H9 (cell line): ENCODE measurements around the gene NUDT3. TPM values are rescaled to one million over a fixed set of nuclear protein-coding genes. Genes with fewer than 3 reads are reported as not detected.
A peak's percentile ranks its signal among the peaks of the same experiment; 100 is the strongest.

Experiments used
- DNase-seq: peaks from one replicate; pipeline ENCODE4 v3.0.0-alpha.2; 2017
- H2AFZ ChIP-seq: one replicate; pipeline ENCODE4 v1.6.1; 2013; ENCODE audit warnings: mild to moderate bottlenecking, low read length, control low read depth, moderate library complexity
- H2AK5ac ChIP-seq: 2 replicates; pipeline ENCODE4 v1.6.1; 2013; ENCODE audit warnings: low read length, control low read depth, mixed read lengths; ENCODE audit not compliant: insufficient read length
- H2BK120ac ChIP-seq: one replicate; pipeline ENCODE4 v1.6.1; 2013; ENCODE audit warnings: low read depth, mild to moderate bottlenecking, low read length, control low read depth, inconsistent platforms; ENCODE audit not compliant: poor library complexity, severe bottlenecking
- H2BK12ac ChIP-seq: 2 replicates; pipeline ENCODE4 v1.6.1; 2013; ENCODE audit warnings: low read length, control low read depth, mixed read lengths, low read depth; ENCODE audit not compliant: insufficient read length
- H2BK15ac ChIP-seq: 2 replicates; pipeline ENCODE4 v1.6.1; 2013; ENCODE audit warnings: low read depth, low read length, control low read depth
- H2BK20ac ChIP-seq: one replicate; pipeline ENCODE4 v1.6.1; 2013; ENCODE audit warnings: low read depth, mild to moderate bottlenecking, low read length, control low read depth, inconsistent platforms; ENCODE audit not compliant: poor library complexity, severe bottlenecking
- H2BK5ac ChIP-seq: 2 replicates; pipeline ENCODE4 v1.6.1; 2013; ENCODE audit warnings: low read length, control low read depth, mixed read lengths; ENCODE audit not compliant: insufficient read length
- H3K14ac ChIP-seq: 2 replicates; pipeline ENCODE4 v1.6.1; 2013; ENCODE audit warnings: low read length, control low read depth; ENCODE audit not compliant: insufficient read depth
- H3K18ac ChIP-seq: 2 replicates; pipeline ENCODE4 v1.6.1; 2013; ENCODE audit warnings: low read depth, mild to moderate bottlenecking, mixed read lengths, low read length, control low read depth; ENCODE audit not compliant: insufficient read length
- H3K23ac ChIP-seq: 2 replicates; pipeline ENCODE4 v1.6.1; 2013; ENCODE audit warnings: low read length, control low read depth, mixed read lengths, low read depth; ENCODE audit not compliant: insufficient read length
- H3K23me2 ChIP-seq: 2 replicates; pipeline ENCODE4 v1.6.1; 2013; ENCODE audit warnings: low read depth, mild to moderate bottlenecking, mixed read lengths, low read length, control low read depth; ENCODE audit not compliant: insufficient read length, poor library complexity, severe bottlenecking
- H3K27ac ChIP-seq: 2 replicates; pipeline ENCODE4 v1.5.1; 2013; ENCODE audit warnings: low read length, control low read depth, mixed read lengths, low read depth; ENCODE audit not compliant: insufficient read length
- H3K27me3 ChIP-seq: 2 replicates; pipeline ENCODE4 v1.6.1; 2013; ENCODE audit warnings: low read length, control low read depth, inconsistent platforms; ENCODE audit not compliant: insufficient read depth
- H3K4ac ChIP-seq: 2 replicates; pipeline ENCODE4 v1.6.1; 2013; ENCODE audit warnings: low read depth, mild to moderate bottlenecking, control low read depth, inconsistent platforms, low read length, moderate library complexity
- H3K4me1 ChIP-seq: 2 replicates; pipeline ENCODE4 v1.6.1; 2013; ENCODE audit warnings: low read length, control low read depth, inconsistent platforms; ENCODE audit not compliant: insufficient read depth
- H3K4me2 ChIP-seq: 2 replicates; pipeline ENCODE4 v1.6.1; 2013; ENCODE audit warnings: low read length, control low read depth, mixed read lengths; ENCODE audit not compliant: insufficient read length, insufficient read depth
- H3K56ac ChIP-seq: 2 replicates; pipeline ENCODE4 v1.6.1; 2013; ENCODE audit warnings: low read depth, mild to moderate bottlenecking, mixed read lengths, low read length, control low read depth; ENCODE audit not compliant: insufficient read length
- H3K79me1 ChIP-seq: 2 replicates; pipeline ENCODE4 v1.6.1; 2013; ENCODE audit warnings: low read depth, mild to moderate bottlenecking, moderate library complexity, low read length, control low read depth, inconsistent platforms; ENCODE audit not compliant: insufficient read depth, poor library complexity, severe bottlenecking
- H3K79me2 ChIP-seq: 2 replicates; pipeline ENCODE4 v1.6.1; 2013; ENCODE audit warnings: low read length, control low read depth, inconsistent platforms; ENCODE audit not compliant: insufficient read depth
- H3K9ac ChIP-seq: 2 replicates; pipeline ENCODE4 v1.6.1; 2013; ENCODE audit warnings: low read length, control low read depth, mixed read lengths; ENCODE audit not compliant: insufficient read length; ENCODE audit errors: extremely low read depth
- H3K9me3 ChIP-seq: one replicate; pipeline ENCODE4 v1.6.1; 2013; ENCODE audit warnings: low read depth, low read length, inconsistent platforms; ENCODE audit not compliant: control insufficient read depth
- H3T11ph ChIP-seq: one replicate; pipeline ENCODE4 v1.6.1; 2013; ENCODE audit warnings: mild to moderate bottlenecking, low read length, control low read depth, inconsistent platforms
- H4K20me1 ChIP-seq: one replicate; pipeline ENCODE4 v1.6.1; 2013; ENCODE audit not compliant: control insufficient read depth, insufficient read length, insufficient read depth
- H4K5ac ChIP-seq: 2 replicates; pipeline ENCODE4 v1.6.1; 2013; ENCODE audit warnings: low read depth, mild to moderate bottlenecking, mixed read lengths, low read length, control low read depth; ENCODE audit not compliant: insufficient read length
- H4K8ac ChIP-seq: replicated peaks from 2 replicates; pipeline ENCODE4 v1.6.1; 2013; ENCODE audit warnings: low read length, control low read depth, mixed read lengths, low read depth; ENCODE audit not compliant: insufficient read length
- H4K91ac ChIP-seq: 2 replicates; pipeline ENCODE4 v1.6.1; 2013; ENCODE audit warnings: low read depth, mild to moderate bottlenecking, moderate library complexity, mixed read lengths, low read length, control low read depth; ENCODE audit not compliant: insufficient read length
- H3K27ac Mint-ChIP-seq, 3 experiments: 2 replicates in 2 of 3; 3 replicates in 1 of 3; pipeline ENCODE4 v1.8.0; 2020 to 2021; ENCODE audit warnings: mixed read lengths in 3 of 3, mild to moderate bottlenecking in 1 of 3, moderate library complexity in 1 of 3
- H3K27me3 Mint-ChIP-seq: 2 replicates; pipeline ENCODE4 v1.8.0; 2021; ENCODE audit warnings: low read depth, mild to moderate bottlenecking, moderate library complexity, mixed read lengths
- H3K36me3 Mint-ChIP-seq, 3 experiments: 2 replicates in 2 of 3; 3 replicates in 1 of 3; pipeline ENCODE4 v1.8.0; 2020 to 2021; ENCODE audit warnings: low read depth in 3 of 3, mixed read lengths in 3 of 3; ENCODE audit not compliant: insufficient read depth in 1 of 3
- H3K4me1 Mint-ChIP-seq, 2 experiments: 2 replicates each; pipeline ENCODE4 v1.8.0; 2020; ENCODE audit warnings: mixed read lengths in 2 of 2
- H3K4me3 Mint-ChIP-seq, 2 experiments: 2 replicates in 1 of 2; 3 replicates in 1 of 2; pipeline ENCODE4 v1.8.0; 2020 to 2021; ENCODE audit warnings: mild to moderate bottlenecking in 2 of 2, mixed read lengths in 2 of 2, moderate library complexity in 1 of 2
- H3K9me3 Mint-ChIP-seq, 2 experiments: 2 replicates in 1 of 2; 3 replicates in 1 of 2; pipeline ENCODE4 v1.8.0; 2020; ENCODE audit warnings: mild to moderate bottlenecking in 2 of 2, mixed read lengths in 2 of 2, moderate library complexity in 1 of 2
- WGBS: extraction: QIAGEN DNeasy Blood & Tissue Kit; methylation state at CpG from one replicate; pipeline ENCODE4 v1.1.7; 2013; ENCODE audit warnings: missing lambda C conversion rate, low lambda C conversion rate, mixed read lengths; ENCODE audit not compliant: insufficient read length; ENCODE audit errors: extremely low coverage; 5-methylcytosine and 5-hydroxymethylcytosine counted together
- total RNA-seq: library from RNA; stranded (reverse); gene quantifications from 2 replicates; pipeline ENCODE4 v1.2.1, GENCODE V29; 2021
- TF ChIP-seq, protein P1 (sequence below): fragments of 200-600 bp; sonication (generic); conservative IDR thresholded peaks from 3 replicates; pipeline ENCODE4 v1.8.0; 2021; ENCODE audit warnings: antibody characterized with exemption, mild to moderate bottlenecking

NUDT3 gene
- total RNA-seq, 1 experiment from 2014 or later = 23.6 TPM

DNA sequence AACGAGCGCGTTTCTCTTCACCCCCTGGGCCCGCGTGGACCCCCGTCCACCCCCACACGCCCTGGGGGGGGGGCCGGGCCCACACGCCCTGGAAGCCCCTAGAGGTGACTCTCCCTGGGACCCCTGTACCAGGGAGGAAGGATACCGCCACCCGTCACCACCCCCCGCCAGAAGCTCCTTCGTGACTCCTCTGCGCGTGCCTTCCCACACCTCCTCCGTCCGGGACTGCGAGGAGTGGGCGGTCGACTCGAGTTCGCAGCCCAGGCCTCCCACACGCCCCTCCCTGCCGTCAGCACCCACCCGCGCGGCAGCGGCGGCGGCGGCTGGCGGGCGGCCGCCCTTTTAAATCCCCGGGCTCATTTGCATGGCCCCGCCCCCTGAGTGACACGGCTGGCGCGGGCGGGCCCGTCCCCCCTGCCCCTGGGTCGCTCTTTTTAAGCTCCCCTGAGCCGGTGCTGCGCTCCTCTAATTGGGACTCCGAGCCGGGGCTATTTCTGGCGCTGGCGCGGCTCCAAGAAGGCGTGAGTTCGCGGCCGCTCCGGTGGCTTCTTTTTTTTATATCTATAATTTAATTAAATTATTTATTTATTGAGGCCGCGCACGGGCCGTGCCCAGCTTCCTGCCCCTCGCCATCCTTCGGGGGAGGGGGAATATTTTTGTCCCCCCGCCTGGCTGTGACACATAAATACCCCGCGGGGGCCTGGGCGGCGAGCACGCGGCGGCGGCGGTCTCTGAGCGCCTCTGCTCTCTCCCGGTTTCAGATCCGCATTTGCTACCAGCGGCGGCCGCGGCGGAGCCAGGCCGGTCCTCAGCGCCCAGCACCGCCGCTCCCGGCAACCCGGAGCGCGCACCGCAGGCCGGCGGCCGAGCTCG is 155.8 kb downstream of the NUDT3 start, which contains the start of gene HMGA1:
Gene HMGA1, plus strand, starts transcription at position 431 of the 873 bp plus-strand sequence. CDS start 3,908 bp downstream, outside the sequence.
- no peak within 1 kb of the TSS for H2AFZ ChIP-seq
- H4K91ac ChIP-seq = peak within 1 kb of the TSS; percentile 46
- H3K4me2 ChIP-seq = peak within 1 kb of the TSS; percentile 94
- peaks cover 35% of the 10 kb centered on the region; the same call in 1 of the 2 replicates for H3K79me2 ChIP-seq
- H4K20me1 ChIP-seq = no peaks in the 10 kb centered on the region
- H3K4me3 Mint-ChIP-seq = peak within 1 kb of the TSS; percentile 88 to 92
- no peak within 1 kb of the TSS for H2BK12ac ChIP-seq
- no peaks in the 10 kb centered on the region; a peak in 1 of 5 replicates for H3K9me3 Mint-ChIP-seq
- H3K27ac Mint-ChIP-seq = peak within 1 kb of the TSS; percentile 98 to 100 (median 99)
- peak within 1 kb of the TSS; percentile 95 for H3K27ac ChIP-seq
- H3K56ac ChIP-seq = no peak within 1 kb of the TSS
- no CpG with 5 or more reads among the region's 91 CpGs for WGBS
- peak; percentile 83 for DNase-seq
- H3K27me3 Mint-ChIP-seq = no peaks in the 10 kb centered on the region
- no peak within 1 kb of the TSS for H3K23ac ChIP-seq
- peaks cover 16% of the 10 kb centered on the region for H3K23me2 ChIP-seq
- H2AK5ac ChIP-seq = no peak within 1 kb of the TSS
- peaks cover 31 to 36% (median 34%) of the 10 kb centered on the region in 3 experiments for H3K36me3 Mint-ChIP-seq
- no peak within 1 kb of the TSS; the same call in 1 of the 2 replicates for H2BK15ac ChIP-seq
- H3K9me3 ChIP-seq = no peaks in the 10 kb centered on the region
- peak within 1 kb of the TSS; percentile 26; the same call in 1 of the 2 replicates for H3K4ac ChIP-seq
- H3K27me3 ChIP-seq = no peaks in the 10 kb centered on the region
- TF ChIP-seq, protein P1, sequence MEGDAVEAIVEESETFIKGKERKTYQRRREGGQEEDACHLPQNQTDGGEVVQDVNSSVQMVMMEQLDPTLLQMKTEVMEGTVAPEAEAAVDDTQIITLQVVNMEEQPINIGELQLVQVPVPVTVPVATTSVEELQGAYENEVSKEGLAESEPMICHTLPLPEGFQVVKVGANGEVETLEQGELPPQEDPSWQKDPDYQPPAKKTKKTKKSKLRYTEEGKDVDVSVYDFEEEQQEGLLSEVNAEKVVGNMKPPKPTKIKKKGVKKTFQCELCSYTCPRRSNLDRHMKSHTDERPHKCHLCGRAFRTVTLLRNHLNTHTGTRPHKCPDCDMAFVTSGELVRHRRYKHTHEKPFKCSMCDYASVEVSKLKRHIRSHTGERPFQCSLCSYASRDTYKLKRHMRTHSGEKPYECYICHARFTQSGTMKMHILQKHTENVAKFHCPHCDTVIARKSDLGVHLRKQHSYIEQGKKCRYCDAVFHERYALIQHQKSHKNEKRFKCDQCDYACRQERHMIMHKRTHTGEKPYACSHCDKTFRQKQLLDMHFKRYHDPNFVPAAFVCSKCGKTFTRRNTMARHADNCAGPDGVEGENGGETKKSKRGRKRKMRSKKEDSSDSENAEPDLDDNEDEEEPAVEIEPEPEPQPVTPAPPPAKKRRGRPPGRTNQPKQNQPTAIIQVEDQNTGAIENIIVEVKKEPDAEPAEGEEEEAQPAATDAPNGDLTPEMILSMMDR = no peak
- peaks cover 13% of the 10 kb centered on the region for H3K4me1 ChIP-seq
- peak within 1 kb of the TSS; percentile 92 for H3K9ac ChIP-seq
- H2BK120ac ChIP-seq = peak within 1 kb of the TSS; percentile 66
- H2BK5ac ChIP-seq = peak within 1 kb of the TSS; percentile 55
- H3K14ac ChIP-seq = peak within 1 kb of the TSS; percentile 88
- peaks cover 28 to 57% of the 10 kb centered on the region in 2 experiments for H3K4me1 Mint-ChIP-seq
- H3K79me1 ChIP-seq = peaks cover 6% of the 10 kb centered on the region
- H3K18ac ChIP-seq = peak within 1 kb of the TSS; percentile 81
- no peak within 1 kb of the TSS for H4K8ac ChIP-seq
- H3T11ph ChIP-seq = no peak within 1 kb of the TSS
- H2BK20ac ChIP-seq = no peak within 1 kb of the TSS
- H4K5ac ChIP-seq = peak within 1 kb of the TSS; percentile 26
